ENCODE measurements around the gene DPEP2.

DNA sequence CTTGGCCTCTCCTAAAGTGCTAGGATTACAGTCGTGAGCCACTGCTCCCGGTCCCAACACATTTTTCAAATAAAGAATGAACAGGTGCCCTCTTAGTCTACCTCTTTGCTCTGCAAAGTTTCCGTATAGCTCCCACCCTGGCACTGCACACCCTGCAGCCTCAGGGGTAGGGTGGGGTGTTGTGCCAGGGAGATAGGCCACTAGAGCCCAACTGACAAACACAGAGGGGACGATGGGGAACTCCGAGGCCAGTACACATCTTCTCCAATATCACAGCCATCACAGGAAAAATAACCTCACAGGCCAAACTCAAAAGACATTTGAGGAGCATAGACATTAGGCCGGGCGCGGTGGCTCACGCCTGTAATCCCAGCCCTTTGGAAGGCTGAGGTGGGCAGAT, 28.2 kb downstream of the DPEP2 start:
- TF ChIP-seq POLR2AphosphoS5 (IDR thresholded peaks at IDR 0.05; ENCODE audit: low read depth, low read length) (no peak), POLR2A (IDR thresholded peaks at IDR 0.05; ENCODE audit: low read depth, low read length) (no peak), PAX5 (IDR thresholded peaks at IDR 0.05; ENCODE audit: insufficient read depth, low read length, severe bottlenecking) (no peak), TAF1 (IDR thresholded peaks at IDR 0.05; ENCODE audit: low read depth, low read length) (no peak), SPI1 (IDR thresholded peaks at IDR 0.05; ENCODE audit: low read depth, low read length) (no peak)

All from GM12891 (cell line).